GM15510 (cell line): ENCODE data around the gene SMARCD1.
A peak's percentile ranks its signal among the peaks of the same experiment; 100 is the strongest.

Experiments
- POLR2A ChIP-seq: IDR thresholded peaks from 3 replicates; pipeline ENCODE4 v1.6.1; 2011; ENCODE audit warnings: borderline replicate concordance; ENCODE audit not compliant: insufficient read length; ENCODE audit errors: extremely low read depth

SMARCD1 gene

DNA sequence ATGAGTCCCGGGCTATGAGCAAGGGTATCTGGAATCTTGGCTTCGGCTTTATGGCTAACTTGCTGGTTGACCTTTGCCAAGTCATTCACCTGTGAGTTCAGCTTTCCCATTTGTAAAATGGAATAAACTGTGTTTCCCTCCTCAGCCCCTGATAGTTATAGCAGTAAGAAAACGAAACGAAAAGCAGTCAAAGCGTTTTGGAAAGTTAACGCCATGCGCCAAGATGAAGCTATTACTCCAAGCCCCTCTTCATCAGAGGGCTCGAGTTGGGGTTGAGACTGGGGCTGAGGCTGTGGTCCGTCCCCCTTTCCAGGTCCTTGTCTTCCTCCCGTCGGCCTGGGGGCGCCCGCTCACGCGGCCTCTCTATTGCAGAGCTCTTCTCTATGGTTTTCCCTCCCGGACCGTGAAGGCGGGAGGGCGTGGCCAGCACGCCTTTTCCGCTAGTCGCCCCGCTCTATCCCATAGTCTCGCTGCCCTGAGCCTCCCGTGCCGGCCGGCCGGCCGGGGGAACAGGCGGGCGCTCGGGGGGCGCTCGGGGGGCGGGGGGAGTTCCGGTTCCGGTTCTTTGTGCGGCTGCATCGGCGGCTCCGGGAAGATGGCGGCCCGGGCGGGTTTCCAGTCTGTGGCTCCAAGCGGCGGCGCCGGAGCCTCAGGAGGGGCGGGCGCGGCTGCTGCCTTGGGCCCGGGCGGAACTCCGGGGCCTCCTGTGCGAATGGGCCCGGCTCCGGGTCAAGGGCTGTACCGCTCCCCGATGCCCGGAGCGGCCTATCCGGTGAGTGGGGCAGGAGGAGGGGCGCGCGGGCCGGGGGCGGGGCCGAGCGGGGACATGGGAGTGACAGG lies at the start of gene SMARCD1:
SMARCD1 (plus strand) TSS at position 568 of the 840 bp plus-strand sequence; CDS start at position 596, 28 bp downstream.
- TF ChIP-seq POLR2A, result peak; percentile 77

DNA sequence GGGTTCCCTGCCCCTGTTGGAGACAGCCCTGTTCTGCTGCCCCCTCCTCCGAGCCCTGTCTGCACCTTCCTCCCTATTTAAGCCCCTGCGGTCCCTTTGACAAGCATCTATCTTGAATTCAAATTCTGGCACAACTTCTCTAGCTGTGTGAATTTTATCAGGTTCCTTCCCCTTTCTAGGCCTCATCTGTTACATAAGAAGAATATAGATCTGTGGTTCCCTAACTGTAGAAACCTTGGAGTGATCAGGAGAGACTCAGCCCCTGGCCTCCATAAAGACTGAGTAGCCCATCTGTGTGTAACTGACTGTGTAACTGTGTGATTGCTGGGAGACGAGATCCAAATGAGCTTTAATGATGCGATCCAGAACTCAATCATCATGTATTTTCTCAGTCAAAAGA lies 46.8 kb upstream of the SMARCD1 start:
- no peak for TF ChIP-seq POLR2A

DNA sequence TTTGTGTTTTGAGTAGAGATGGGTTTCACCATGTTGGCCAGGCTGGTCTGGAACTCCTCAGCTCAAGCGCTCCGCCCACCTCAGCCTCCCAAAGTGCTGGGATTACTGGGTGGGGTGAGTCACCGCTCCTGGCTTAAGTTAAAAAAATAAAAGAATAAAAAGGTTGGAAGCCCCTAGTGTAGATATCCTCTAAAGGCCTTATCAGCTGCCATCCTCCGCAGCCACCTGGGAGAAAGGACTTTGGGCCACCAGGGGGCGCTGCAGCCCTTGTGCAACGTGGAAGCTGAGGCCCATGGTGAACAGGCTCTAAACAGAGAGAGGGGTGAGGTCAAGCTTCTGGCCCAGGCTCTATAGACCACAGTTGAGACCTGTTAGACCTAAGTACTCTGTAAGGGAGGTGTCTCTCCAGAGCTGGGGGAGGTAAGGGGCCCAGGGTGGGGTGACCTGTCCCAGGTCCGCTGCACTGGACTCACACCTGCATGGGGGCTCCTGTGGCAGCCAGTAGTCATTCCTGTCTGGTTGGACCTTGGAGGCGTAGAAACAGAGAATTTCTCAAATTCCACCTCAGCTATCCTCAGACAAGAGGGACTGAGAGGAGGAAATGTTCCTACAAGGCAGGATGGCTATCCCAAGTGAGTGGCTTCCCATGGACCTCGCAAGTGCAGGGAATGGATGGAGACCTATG lies 45.8 kb upstream of the SMARCD1 start:
- TF ChIP-seq POLR2A, result no peak

DNA sequence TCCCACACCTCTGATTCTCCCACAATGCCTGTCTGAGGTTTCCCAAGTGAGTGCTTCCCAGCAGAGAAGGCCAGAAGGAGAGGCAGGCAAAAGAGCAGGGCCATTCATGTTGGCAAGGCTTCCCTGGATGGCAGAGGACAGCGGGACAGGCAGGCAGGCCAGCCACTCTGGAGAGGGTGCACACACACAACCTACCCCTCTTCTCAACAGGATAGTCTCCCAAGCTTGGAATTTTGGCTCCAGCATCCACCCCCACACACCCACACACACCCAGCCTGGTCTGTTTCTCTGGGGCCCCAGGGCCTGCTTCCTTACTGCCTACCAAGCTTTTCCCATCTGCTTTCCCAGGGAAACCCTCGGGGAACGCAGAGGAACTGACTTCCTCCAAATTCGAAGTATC lies 44.5 kb upstream of the SMARCD1 start:
- no peak for TF ChIP-seq POLR2A

DNA sequence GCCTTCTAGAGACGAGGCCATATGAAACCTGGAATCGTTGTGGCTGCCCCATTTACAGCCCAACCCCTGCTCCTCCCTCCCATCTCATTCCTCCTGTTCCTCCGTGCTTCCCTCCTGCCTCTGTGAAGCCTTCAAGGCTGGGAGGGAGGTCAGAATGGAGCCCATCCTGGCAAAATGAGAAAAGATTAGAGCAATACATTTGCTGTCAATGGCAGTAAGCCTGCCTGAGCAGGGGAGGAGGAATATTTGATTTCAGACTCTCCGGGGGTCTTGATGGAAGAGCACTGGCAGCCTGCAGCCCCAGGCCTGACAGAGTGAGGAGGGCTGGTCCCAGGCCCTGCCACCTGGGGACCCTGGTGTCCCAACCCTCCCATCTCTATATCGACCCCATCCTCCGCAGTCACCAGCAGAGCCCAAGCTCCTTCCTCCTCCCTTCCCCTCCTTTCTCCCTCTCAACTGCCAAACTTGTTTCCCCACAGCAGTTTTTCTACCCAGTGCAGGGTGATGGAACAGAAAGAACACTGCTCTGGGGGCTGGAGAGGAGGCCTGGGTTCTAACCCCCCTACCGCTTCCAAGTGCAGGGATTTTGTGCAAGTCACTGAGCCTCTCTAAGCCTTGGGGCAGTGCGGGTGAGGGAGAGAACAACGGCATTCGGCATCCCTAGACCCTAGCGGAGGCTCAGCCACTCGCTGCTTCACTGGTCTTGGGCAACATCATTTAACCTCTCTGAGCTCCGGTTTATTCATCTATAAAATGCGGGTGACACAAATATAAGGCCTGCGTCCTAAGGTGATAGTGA lies 43.9 kb upstream of the SMARCD1 start:
- TF ChIP-seq POLR2A, result no peak

DNA sequence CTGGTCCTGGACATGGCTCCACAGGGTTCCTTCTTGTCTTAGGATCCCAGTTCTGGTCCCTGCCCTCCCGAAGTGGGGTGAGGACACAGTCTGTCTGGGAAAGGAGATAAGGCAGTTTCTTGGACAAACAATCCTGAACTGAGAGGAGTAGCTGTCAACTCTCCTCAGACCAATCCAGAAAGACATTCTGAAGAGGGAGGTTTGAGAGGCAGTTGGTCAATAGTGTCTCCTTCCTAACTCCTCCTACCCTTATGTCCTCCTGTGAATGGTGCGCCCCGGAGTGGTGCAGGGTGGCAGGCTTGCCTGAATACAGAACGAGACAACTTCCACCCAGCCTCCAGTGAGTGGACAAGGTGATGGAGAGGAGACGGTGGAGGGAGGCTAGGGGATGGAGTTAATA lies 43.2 kb upstream of the SMARCD1 start:
- no peak for TF ChIP-seq POLR2A

DNA sequence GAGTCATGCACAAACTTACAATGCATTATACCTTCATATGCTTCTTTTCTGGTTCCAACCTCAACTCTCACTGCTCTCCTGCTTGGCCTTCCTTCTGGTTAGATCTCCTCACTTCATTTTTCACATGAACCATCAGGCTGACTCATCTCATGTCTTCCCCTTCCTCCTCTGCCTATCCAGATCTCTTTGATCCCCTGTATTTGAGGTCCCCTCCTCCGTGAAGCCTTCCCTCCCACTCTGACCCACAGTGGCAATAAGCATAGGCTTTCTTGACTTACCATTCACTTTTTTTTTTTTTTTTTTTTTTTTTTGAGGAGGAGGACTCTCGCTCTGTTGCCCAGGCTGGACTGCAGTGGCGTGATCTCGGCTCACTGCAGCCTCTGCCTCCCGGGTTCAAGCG lies 42.4 kb upstream of the SMARCD1 start:
- TF ChIP-seq POLR2A, result no peak

DNA sequence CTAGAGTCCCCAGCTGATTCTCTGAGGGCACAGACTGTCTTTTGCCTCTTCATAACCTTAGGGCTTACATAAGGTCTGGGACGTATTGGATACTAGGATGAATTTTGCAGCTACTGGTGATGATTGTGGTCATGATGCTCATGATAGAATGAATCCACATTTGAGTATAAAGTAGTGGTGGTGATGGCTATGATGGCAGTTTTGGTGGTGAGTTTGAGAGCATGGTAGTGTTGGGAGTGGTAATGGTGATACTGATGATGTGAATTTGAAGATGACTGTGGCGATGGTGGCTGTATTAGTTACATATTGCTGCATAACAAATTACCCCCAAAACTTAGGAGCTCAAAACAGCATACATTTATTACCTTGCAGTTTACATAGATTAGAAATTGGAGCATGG lies 41.8 kb upstream of the SMARCD1 start:
- TF ChIP-seq POLR2A, result no peak

DNA sequence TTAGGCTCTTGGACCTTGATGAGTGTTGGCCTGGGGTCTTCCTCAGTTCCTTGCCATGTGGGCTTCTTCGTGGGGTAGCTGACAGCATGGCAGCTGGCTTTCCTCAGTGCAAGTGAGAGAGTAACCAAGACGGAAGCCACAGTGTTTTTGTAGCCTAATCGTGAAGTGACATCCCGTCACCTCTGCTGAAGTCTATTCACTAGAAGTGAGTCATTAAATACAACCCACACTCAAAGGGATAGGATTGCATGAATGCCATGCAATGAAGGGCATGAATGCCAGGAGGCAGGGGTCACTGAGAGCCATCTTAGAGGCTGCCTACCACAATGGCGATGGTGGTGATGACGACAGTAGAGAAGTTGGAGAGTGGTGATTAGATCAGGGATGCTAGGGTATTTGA lies 41.3 kb upstream of the SMARCD1 start:
- no peak for TF ChIP-seq POLR2A

DNA sequence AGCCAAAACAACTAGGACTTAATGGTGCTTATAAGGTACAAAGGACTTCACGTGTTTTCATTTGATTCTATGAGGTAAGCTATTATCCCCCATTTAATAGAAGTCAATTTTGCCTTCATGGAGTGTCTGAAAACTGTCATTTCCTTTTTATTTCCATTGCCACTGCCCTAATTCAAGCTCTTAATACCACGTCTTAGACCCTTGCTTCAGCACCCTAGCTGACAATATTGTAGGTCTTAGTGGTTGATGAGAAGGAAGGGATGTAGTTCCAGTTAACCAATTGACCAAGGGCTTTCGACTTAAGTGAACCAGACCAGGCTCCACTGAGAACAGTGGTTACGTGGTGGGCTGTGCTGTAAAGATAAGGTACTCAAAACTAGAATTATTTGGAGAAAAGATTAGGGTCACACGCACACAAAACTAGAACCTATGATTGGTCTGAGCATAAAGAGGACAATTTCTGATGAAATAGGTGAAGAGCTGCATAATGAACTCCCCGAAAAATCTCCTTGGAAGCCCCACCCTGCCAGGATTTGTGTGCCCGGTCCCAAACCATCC lies 37.4 kb upstream of the SMARCD1 start:
- TF ChIP-seq POLR2A, result no peak

DNA sequence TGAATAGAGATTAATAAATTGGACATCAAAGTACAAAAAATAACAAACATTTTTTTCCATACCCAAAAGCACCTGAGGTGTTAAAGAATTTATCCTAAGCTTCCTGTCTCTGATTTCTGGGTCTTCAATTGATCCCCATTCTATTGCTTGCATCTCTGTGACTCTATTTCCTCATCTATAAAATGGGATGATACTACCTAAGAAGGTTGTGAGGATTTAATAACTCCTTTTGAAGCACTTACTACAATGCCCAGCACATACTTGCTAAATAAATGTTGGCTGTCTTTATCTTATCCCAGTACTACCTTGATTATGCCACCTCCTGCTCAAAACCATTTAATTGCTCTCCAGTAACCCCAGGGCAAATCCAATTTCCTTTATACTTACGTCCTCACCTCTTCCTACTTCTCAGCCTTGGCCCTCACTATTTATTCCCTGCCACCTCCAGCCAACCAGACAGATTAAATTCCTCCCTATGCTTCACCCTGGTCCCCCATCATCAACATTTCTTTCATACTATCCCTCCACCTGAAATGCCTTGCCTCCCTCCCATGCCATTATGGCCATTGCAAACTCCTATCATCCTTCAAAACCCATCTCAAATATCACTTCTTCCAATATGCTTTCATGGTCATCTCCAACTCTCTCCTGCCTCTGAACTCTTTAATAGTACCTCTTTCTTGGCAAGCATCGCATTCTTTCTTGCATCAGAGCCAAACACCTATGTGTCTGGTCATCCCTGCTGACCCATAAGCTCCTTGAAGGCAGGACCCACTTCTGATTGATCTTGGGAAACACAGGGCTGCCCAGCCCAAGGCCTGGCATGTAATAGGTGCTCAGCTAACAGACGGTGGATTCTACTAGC lies 35.7 kb upstream of the SMARCD1 start:
- no peak for TF ChIP-seq POLR2A

DNA sequence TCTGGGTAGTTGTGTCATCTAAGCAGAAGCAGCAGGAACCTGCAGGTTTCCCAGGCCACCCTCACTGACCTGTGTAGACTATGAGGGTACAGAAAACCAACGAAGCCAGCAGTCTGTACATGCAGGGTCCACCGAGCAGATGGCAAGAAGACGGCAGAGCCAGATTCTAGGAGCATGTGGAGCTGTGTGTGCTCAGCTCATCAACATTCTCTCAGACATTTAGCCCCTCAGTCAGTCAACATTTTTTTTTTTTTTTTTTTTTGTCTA lies 35.1 kb upstream of the SMARCD1 start:
- no peak for TF ChIP-seq POLR2A

DNA sequence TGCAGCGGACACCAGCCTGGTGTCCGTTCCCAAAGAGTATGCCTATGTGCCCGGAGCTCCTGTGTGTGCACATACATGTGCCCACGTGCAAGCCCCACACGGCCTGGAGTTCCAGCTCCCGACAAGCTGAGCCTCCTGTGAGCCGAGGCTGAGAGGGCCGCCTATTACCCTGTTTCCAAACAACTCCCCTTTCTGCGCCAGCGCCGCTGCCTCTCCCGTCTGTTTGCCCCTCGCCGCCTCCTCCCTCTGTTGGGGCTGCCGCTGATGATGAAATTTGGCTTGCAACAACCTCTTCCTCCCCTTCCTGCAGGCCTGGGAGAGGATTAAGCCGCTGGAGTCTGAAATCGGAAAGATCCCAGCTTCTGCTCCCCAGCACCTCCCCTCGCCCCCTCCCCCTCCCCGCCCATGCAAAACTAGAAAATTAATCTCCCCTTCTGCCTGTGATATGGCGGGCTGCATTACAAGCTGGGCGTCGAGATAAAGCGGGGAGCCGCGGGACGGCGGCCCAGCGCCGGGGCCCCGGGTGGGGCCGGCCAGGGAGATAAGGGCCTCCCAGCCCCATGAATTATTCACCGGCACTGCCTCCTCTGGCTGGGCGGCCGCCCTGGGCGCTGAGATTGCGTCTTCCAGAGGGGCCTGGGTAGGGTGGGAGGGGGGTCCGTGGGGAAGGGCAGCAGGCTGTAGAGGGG lies 34.6 kb upstream of the SMARCD1 start:
- no peak for TF ChIP-seq POLR2A
